ENCODE measurements around the gene GLRA3.

GRCh38 chr4:174739576-174739975 is 89.5 kb downstream of the GLRA3 start:
- TF ChIP-seq CTCF (IDR thresholded peaks at IDR 0.05) (no peak), EZH2 (IDR thresholded peaks at IDR 0.05) (no peak), EZH2phosphoT487 (IDR thresholded peaks at IDR 0.05) (no peak)

All from neural progenitor cell (in vitro differentiated cells).